HG03064 (cell line): ENCODE results near the gene AKAP6.
"Not testable (repeated sequence)": the region's sequence is repeated elsewhere in the genome, so short reads cannot be mapped to it uniquely, and the experiment has no call there.

Experiments used
- ATAC-seq: cut with Tn5 transposase; IDR thresholded peaks from one replicate; pipeline ENCODE4 v1.9.1; 2021; ENCODE audit warnings: low read depth; ENCODE audit not compliant: unreplicated experiment

AKAP6 gene

GRCh38 chr14:32432813-32433538, 103.9 kb downstream of the AKAP6 start:
- no peak for ATAC-seq

- ATAC-seq, result no peak
These were observed 105.1 kb downstream of the AKAP6 start for GRCh38 chr14:32434180-32434579.

DNA sequence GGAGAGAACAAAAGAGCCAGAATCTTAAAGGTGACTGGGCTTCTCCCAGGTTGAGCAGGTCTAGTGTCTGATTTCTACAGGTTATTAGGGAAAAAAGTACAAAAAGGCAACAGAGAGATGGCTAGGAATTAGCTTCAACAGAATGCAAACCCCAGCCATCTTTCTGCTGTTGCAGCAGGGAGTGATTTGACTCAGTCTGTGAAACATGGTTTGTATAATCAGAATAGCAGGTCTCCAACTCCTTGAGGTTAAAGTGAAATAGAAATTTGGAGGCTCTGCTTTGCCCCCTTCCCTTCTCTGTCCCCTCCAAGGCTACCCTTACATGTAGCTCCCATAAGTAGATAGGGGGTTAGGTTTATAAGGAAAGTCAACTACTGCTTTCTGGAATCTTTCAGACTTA, 105.8 kb downstream of the AKAP6 start:
- no peak for ATAC-seq

DNA sequence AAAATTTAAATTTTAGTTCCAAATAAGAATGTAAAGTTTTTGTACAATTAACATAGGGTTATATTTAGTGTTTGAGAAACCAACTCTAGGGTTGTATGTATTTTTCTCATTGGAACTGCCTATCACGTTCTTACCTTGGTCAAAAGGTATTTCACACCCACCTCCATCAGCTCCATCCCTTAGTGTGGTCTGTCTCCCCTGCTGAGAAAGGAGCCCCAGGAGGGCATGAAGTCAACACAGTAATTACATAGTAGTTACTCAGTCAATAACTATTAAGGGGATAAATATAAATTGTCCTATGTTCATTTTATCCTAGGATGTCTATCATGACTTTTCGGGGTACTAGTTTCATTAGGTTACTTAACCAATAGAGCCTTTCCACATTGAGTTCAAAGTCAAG, 106.3 kb downstream of the AKAP6 start:
- ATAC-seq, result no peak

DNA sequence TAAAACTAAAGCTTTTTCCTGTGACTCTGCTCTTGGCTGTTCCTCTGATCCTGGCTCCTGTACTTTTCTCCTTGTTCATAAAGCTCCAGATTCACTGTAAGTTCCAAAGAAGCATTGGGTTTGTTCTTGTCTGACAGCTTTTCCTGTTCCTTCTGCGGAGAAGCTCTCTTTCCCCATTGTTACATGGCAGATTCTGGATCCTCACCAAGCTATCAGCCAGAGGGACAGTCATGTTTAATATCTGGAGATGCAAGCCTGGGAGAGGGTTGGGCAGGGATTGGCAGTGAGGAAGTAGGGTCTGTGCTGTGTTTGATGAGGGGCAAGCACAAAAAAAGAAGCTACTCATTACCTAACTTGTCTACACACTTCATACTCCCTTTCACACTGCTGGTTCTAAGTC, 107.9 kb downstream of the AKAP6 start:
- ATAC-seq, result no peak

DNA sequence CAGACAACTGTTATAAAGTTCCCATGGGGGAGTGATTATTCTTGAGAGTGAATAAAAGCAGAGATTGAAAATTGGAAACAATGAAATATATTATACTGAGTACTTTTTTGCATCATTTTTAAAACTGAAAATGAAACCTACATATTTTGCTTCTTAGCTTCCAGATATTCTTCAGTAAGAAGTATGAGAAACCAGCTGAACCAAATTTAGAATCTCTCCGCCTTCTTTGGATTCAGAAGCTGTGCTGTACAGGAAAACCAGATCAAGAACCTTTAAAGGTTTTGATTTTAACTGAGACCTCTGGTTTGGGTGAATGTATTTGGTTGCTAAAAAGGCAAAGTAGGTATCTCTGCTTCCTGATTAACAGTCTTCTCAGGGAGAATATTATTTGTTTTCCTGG, 109.4 kb downstream of the AKAP6 start:
- no peak for ATAC-seq

- no peak for ATAC-seq
These were observed 115.0 kb downstream of the AKAP6 start for GRCh38 chr14:32443890-32444661.

DNA sequence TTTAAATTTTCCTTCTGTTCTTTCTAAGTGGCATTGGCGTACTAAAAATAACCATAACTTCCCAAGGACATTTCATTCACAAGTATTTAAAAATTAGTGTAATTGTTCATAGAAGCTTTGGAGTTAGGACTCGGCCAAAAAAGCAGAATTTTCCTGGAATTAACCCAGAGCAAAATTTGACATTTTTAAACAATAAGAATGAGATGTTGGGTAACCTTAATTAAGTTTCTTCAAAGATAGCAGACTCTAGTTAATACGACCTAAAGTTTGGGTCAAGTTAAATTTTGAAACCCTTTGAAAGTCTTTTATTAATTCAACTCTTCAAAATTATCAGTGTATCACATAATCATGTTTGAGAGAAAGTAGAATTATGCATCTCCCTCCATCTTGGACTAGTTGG, 118.3 kb downstream of the AKAP6 start:
- no peak for ATAC-seq

GRCh38 chr14:32449648-32450047, 120.5 kb downstream of the AKAP6 start:
- no peak for ATAC-seq

DNA sequence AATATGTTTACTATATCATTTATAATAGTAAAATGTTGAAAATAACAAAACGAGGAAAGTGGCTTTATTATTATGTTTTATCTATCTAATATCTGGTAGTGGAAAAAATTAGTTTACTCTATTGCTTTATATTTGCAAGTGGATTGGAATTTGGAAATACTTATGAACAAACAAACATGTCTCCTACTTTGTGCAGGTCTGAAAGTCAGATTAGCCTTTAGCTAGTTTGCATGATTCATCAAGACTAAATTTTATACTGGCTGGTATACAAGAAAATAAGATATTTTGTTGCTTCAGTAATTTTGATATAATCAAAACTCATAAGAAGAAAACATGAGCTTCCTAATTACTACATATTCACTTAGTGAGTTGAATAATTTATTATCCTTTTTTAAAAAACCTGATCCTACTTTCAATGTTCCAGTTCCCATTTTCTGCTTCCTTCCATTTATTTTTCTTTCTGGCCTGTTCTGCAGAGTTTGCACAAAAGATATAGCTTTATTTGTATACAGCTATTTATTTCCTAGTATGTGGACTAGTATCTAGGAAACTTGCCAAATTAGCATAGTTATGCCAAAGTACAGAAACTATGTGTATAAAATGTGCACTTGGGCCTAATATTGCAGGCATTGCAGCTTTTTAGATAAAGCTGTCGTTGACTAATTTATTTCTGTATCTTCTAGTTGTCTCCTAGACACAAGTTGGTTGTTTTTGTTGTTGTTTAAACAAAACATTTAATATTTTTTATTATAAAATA, 122.0 kb downstream of the AKAP6 start:
- ATAC-seq, result no peak

DNA sequence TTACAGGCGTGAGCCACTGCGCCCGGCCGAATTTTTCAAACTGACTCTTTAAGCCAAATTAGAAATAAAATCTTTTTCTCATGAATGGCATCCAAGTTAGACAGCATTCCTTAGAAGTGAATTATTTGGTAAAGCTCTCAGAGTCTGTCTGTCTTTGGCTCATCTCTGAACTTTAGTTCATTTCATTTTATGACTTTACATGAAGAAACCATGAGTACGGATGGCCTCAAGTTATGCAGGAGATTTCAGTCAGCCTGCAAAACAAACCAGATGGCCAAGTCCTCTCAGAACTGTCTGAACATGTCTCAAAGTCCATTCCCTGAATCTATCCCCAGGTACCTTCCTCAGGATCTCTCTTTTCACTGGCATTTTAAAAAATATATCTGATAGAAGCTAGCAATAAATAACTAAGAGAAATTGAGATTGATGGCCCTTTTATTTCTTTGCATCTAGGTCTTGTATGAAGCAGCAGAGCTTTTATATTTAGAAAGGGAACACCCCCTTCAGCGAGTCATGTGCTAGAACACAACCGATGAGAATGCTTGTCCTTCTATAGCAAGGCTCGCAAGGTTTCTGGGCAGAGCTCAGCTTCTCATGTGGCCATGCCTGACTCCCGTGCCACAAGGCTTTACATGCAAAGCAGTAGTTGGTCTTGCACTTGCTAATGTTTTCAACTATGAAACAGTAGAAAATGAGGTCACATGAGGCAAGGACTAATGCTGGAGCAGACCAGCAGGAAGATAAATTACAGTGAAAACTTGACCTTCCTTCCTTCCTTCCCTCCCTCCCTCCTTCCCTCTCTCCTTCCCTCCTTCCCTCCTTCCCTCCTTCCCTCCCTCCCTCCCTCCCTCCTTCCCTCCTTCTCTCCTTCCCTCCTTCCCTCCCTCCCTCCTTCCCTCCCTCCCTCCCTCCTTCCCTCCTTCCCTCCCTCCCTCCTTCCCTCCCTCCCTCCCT, 125.0 kb downstream of the AKAP6 start:
- no peak for ATAC-seq

DNA sequence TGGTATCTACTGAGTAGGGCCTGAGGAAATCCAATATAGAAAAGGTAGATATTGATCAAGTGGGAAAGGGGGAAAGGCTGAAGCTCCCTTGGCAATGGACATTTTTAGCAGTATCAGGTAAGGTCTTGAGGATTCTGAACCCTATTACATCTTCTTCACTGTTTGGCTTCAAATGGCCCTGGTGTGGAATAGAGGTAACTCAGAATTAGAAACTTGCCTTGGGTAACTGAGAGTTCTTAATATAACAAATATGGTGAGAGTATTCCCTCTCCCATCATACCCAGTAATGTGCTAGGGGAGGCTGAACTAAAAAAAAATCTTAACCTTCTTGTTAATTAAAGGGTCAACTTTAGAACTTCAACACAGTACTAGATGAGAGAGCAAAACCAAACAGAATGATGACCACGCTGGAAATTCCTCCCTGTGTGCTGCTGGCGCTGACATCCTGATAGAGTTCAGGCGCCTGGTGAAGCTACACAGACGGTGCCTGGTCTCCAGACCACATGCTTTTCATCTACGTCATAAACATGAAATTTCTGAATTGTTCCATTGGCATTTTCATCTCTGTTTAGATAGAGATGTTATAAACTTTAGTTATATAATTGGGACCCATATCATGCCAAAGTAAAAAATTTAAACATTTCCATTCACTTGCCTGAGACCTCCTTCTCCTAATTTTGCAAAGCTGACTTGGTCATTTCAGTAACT, 128.3 kb downstream of the AKAP6 start:
- ATAC-seq, result no peak

DNA sequence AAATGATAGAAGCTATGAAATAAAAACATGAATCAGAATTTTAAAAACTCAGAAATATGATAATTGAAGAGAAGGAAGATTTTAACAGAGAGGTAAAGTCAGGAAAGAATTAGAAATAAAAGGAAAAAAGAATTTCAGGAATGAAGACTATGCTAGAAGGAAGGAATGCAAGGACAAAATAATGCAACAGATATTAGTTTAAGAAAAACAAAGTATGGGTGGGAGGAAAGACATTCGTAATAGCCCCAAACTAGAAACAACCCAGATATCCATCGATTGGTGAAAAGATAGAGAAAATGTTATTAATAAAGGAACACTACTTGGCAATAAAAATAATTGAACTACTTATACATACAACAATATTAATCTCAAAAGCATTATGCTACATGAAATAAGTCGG, 129.6 kb downstream of the AKAP6 start:
- no peak for ATAC-seq

- no peak for ATAC-seq
These were observed 131.2 kb downstream of the AKAP6 start for GRCh38 chr14:32460267-32460666.

DNA sequence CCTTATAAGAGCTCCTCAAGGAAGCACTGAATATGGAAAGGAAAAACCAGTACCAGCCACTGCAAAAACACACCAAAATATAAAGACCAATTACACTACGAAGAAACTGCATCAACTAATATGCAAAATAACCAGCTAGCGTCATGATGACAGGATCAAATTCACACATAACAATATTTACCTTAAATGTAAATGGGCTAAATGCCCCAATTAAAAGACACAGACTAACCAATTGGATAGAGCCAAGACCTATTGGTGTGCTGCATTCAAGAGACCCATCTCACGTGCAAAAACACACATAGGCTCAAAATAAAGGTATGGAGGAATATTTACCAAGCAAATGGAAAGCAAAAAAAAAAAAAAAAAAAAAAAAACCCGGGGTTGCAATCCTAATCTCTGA, 133.5 kb downstream of the AKAP6 start:
- not testable (repeated sequence) for ATAC-seq

DNA sequence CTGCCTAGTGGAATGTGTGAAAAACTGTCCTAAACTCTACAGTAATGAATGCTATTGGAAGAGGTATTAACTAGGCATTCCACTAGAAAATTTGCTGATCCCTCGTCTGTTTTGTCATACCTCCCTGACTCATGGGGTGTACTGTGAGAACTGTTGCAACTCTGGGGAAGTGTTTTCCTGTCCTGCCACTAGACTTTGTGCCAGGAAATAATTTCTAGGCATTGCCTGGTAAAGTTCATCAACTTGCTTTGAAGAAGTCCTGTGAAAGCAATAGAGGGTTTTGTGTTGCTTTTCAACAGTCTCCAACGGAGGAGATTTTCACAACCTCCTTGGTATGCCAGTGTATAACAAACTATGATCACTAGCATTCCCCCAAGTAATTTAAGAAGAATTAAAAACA, 139.9 kb downstream of the AKAP6 start:
- ATAC-seq, result no peak

DNA sequence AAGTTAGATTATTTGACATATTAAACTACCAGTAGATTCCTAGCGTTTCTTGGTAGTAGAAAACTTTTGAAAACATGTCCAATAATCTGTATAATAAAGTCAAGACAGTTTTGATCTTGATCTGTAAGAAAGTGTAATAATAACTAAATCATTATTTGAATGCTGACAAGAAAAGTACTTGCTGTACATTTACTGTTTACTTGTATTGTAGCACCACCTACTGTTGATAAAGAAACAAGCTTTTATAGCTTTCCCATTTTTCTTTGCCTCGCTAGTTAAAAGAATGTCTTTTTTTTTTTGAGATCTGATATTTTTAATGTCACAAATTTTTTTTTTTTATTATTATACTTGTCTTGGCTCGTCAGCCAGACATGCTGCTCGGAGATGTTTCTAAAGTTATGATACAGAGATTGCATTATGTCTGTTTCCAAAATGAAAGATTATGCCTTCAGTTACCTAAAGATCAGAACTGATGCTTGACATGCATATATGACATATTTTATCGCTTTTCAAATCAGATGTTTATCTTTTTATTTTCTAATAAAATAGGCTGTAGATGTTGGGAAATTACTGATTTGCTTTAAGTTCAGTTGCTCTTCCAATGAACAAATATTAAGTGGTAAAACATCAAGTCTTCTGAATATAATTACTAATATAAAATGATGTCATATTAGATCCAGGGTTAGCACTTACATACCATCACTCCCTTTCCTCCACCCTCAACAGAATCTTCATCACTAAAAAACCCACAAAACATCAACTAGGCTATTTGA, 140.5 kb downstream of the AKAP6 start:
- ATAC-seq, result no peak

GRCh38 chr14:32470161-32470715, 141.1 kb downstream of the AKAP6 start:
- ATAC-seq, result no peak

GRCh38 chr14:32471181-32471580, 142.1 kb downstream of the AKAP6 start:
- ATAC-seq, result no peak
